ENCODE results near the gene ABCA8. TPM values are rescaled to one million over a fixed set of nuclear protein-coding genes. Genes with fewer than 3 reads are reported as not detected.
A peak's percentile ranks its signal among the peaks of the same experiment; 100 is the strongest.

ABCA8 gene
- total and polyA plus RNA-seq, 2 of the 8 experiments (the other 6 are each of a cell fraction or from before 2014, with no cell fraction given) = not detected

GRCh38 chr17:68924793-68925720, 30.1 kb downstream of the ABCA8 start:
- Histone ChIP-seq H4K5ac (ENCODE audit: insufficient read length, low read depth, low read length) (no peak overlapping the region), H3K18ac (ENCODE audit: extremely low read depth, low read length) (no peak overlapping the region), H4K20me1 (replicated peaks in 1 of 2; ENCODE audit: control insufficient read depth in 1 of 2, insufficient read depth in 2 of 2, low read length in 2 of 2) (no peaks in the 10 kb centered on the region), H3K9ac (replicated peaks in 1 of 4; ENCODE audit: extremely low read depth in 1 of 4, low read depth in 3 of 4, low read length in 3 of 4) (no peak overlapping the region), H2AK5ac (ENCODE audit: low read depth, low read length) (no peak overlapping the region), H3K27ac (ENCODE audit: low read depth, low read length) (no peak overlapping the region), H3K36me3 (ENCODE audit: control insufficient read depth in 2 of 4, insufficient read depth in 4 of 4, low read length in 3 of 4) (no peaks in the 10 kb centered on the region), H3K4ac (replicated peaks; ENCODE audit: insufficient read length, low read depth, low read length) (no peak overlapping the region), H2BK5ac (ENCODE audit: low read depth, low read length) (no peak overlapping the region), H3K14ac (ENCODE audit: insufficient read length) (no peak overlapping the region), H3K4me1 (replicated peaks in 1 of 4; ENCODE audit: control insufficient read depth in 3 of 4, insufficient read depth in 4 of 4, low read length in 3 of 4) (peaks cover 0 to 5% (median 0%) of the 10 kb centered on the region in 4 experiments; a peak in 1 of 7 replicates), H4K8ac (ENCODE audit: extremely low read depth, insufficient read depth, low read length) (no peak overlapping the region), H3K4me3 (ENCODE audit: extremely low read depth in 1 of 4, insufficient read depth in 2 of 4, low read depth in 3 of 4, low read length in 4 of 4) (no peak overlapping the region), H2BK20ac (ENCODE audit: low read length) (0 out of 2 replicates have a peak overlapping the region, but pooled peaks have one; percentile 4), H2BK120ac (replicated peaks; ENCODE audit: low read depth, low read length) (no peak overlapping the region), H3K79me1 (ENCODE audit: low read depth, low read length) (no peaks in the 10 kb centered on the region), H2AFZ (ENCODE audit: low read length) (no peak overlapping the region), H4K91ac (replicated peaks; ENCODE audit: insufficient read length, low read length) (no peak overlapping the region), H3K9me3 (ENCODE audit: insufficient read depth in 2 of 2, low read depth in 1 of 2, low read length in 1 of 2) (no peaks in the 10 kb centered on the region), H3K4me2 (ENCODE audit: insufficient read depth in 1 of 2, low read depth in 2 of 2, low read length in 2 of 2) (no peak overlapping the region), H3K23me2 (ENCODE audit: low read depth, low read length) (no peaks in the 10 kb centered on the region), H2BK15ac (ENCODE audit: low read length) (no peak overlapping the region), H3K56ac (replicated peaks; ENCODE audit: insufficient read length, low read depth, low read length) (no peak overlapping the region), H3K27me3 (replicated peaks in 1 of 4; ENCODE audit: control insufficient read depth in 3 of 4, extremely low read depth in 1 of 4, insufficient read depth in 3 of 4, low read length in 3 of 4) (peaks cover 0 to 1% (median 0%) of the 10 kb centered on the region in 4 experiments; a peak in 1 of 7 replicates), H3K23ac (ENCODE audit: insufficient read length) (no peak overlapping the region), H2BK12ac (ENCODE audit: low read depth, low read length) (0 out of 2 replicates have a peak overlapping the region, but pooled peaks have one; percentile 55), H3K79me2 (ENCODE audit: control insufficient read depth in 1 of 2, insufficient read depth in 2 of 2, low read length in 2 of 2) (no peaks in the 10 kb centered on the region)
- ChIA-PET CTCF (ENCODE audit: partially characterized antibody) (interaction anchor here (0.7 to 1.0 kb wide), 2 partner anchors 120 to 261 kb away, joined by 3 read pairs; no protein-coding TSS in a partner anchor), POLR2A (ENCODE audit: partially characterized antibody) (no interaction called here)
- TF ChIP-seq RNF2 (IDR thresholded peaks at IDR 0.05; ENCODE audit: borderline replicate concordance, low read depth, low read length, missing control alignments, poor library complexity, severe bottlenecking) (no peak), TAF7 (optimal IDR thresholded peaks at IDR 0.05; ENCODE audit: borderline replicate concordance, low read depth, low read length) (no peak), KDM5A (IDR thresholded peaks at IDR 0.05; ENCODE audit: low read length) (no peak), POU5F1 (IDR thresholded peaks at IDR 0.05; ENCODE audit: low read depth, low read length) (no peak), KDM4A (IDR thresholded peaks at IDR 0.05; ENCODE audit: low read depth, low read length, severe bottlenecking) (no peak), TCF12 (IDR thresholded peaks at IDR 0.05; ENCODE audit: low read depth, low read length) (no peak), EP300 (IDR thresholded peaks at IDR 0.05; ENCODE audit: borderline replicate concordance in 1 of 2, low read depth in 2 of 2, low read length in 2 of 2) (no peak)
- FAIRE-seq (no peak), DNase-seq (ENCODE audit: low read depth in 1 of 2, low spot score in 2 of 2) (no peak)
- 81% methylated on average over 9 of the region's 9 CpGs; no CpG with 5 or more reads in 1 of the 2 experiments for WGBS, 2 experiments (ENCODE audit: extremely low coverage in 1 of 2, insufficient coverage in 1 of 2, insufficient read length in 1 of 2, insufficient replicate concordance in 2 of 2, low coverage in 1 of 2, low lambda C conversion rate in 2 of 2, missing lambda C conversion rate in 1 of 2)
